Colon (tissue), 2 donors: ENCODE data around the gene GRIK1.
"Not testable (repeated sequence)": the region's sequence is repeated elsewhere in the genome, so short reads cannot be mapped to it uniquely, and the experiment has no call there.

ENCODE experiments used
- FAIRE-seq: peaks from 2 replicates; lab custom pipeline; 2012; peaks lifted over from hg19 to GRCh38; lab: Jason Lieb, UNC
- donor health status: control.
- donor health status: control.

The GRIK1 gene

GRCh38 chr21:29606613-29607012 is 333.2 kb downstream of the GRIK1 start:
- FAIRE-seq, result no peak

GRCh38 chr21:29605219-29605618 is 334.6 kb downstream of the GRIK1 start:
- FAIRE-seq, result not testable (repeated sequence)

GRCh38 chr21:29604076-29604475 is 335.7 kb downstream of the GRIK1 start:
- no peak for FAIRE-seq

- FAIRE-seq, result no peak
Measured at GRCh38 chr21:29601047-29601446, 338.7 kb downstream of the GRIK1 start.

DNA sequence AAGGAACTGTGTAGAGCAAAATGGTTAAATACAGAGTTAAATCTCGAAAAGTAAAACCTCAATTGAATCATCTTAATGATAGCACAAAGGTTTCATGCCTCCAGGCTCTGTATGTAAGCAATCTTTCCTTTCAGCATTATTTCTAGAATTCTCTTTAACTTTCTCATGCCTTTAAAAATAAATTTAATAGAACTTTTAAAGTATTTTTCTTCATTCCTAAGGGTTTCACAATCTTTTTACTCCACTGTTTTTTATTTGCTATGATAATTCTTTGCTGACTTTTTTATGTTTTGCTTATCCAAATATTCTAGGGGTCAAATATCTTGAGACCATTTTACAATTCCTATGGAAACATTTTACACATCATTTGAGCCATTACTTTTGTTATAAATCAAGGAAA is 353.1 kb downstream of the GRIK1 start:
- no peak for FAIRE-seq

GRCh38 chr21:29585462-29585861 is 354.3 kb downstream of the GRIK1 start:
- no peak for FAIRE-seq

- FAIRE-seq, result no peak
Measured at GRCh38 chr21:29583424-29583924, 356.3 kb downstream of the GRIK1 start.

GRCh38 chr21:29582855-29583254 is 356.9 kb downstream of the GRIK1 start:
- FAIRE-seq, result no peak

GRCh38 chr21:29581393-29581792 is 358.4 kb downstream of the GRIK1 start:
- no peak for FAIRE-seq

DNA sequence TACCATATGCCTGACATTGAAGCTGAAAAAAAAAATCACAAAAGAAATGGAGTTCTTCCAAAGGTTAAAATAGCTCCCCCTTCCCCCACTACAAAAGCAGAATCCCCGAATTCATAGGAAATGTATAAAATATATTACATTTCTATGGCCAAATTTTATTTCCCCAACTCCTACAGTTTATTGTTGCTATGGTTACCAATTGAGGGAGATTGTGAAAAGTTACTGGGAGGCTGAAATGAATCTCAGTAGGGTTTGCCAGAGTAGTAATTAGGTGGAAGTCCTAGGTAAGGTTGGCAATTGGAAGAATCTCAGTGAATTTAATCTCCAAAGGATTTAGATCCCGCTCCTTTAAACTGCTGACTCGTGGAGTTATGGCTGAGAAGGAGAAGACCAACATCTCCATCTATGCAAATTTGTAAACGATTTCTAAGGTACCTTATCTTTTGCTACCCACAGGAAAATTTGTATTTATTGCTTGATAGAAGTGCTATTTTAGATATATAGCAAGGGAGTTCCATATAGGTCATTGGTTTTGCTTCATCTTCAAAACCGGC is 359.0 kb downstream of the GRIK1 start:
- FAIRE-seq, result no peak

GRCh38 chr21:29578306-29578705 is 361.5 kb downstream of the GRIK1 start:
- FAIRE-seq, result no peak

DNA sequence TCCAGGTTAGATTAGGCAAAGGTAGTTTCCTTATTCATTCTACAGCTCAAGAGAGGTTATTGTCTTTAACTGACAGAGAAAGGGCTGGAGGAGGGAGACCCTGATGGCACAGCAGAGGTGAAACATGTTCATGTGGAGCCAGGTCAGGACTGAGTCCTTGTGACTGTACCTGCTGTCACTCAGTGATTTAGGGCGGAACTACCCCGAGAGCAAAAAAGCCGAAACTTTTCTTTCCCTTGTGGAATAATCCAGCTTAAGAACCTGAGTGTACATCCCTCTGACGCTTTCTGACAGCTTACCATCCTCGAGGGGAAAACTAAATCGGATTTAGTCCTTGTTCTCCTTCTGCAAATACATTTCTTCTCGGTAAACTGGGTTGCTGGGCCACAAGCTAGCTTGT is 367.8 kb downstream of the GRIK1 start:
- no peak for FAIRE-seq

DNA sequence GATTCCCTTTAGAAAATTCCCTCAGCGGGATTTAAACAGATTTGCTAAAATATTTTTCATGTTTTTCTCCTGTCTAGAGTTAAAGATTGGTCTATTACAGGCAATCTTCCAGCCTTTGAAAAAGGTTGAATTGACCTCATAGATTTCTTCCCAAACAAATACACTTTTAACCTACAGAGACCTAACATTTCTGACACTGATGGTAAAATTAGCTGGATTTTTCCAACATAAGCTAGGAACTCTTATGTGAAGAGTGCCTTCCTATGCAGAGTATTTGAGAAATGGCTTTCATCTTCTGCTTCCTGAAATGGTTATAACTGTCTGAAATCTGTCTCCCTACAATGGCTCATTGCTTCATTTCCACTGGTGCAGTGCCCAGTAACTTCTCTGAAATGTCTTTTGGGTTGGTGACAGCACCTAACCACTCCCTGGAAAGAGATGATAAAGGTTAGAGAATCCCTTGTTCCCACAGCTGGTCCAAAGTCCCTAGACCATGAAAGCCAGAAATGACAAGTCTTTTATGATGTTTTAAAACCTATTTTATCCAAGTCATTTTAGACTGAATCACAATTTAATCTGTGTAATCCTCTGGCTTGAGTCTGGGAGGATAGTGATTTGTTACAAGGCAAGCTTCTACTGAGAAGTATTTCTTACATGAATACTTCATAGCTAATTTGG is 371.6 kb downstream of the GRIK1 start:
- FAIRE-seq, result no peak

- FAIRE-seq, result no peak
Measured at GRCh38 chr21:29557931-29558725, 381.7 kb downstream of the GRIK1 start.

DNA sequence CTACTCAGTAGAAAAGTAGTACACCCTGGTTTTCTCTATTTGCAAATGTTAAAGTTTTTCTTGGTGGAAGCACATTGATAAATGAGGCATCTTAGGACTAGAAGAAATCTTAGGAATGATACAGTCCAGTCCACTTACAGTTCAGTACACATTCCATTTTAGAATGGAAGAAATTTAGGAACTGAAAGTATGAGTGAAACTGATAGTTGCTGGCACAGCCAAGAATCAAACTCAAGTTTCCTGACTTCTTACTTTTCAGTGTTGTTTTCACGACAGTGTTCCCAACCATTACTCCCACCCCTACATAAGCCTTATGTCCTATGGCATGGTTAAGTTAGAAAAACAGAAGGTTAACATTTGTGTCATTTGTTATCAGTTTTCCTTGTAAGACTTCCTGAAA is 382.6 kb downstream of the GRIK1 start:
- FAIRE-seq, result no peak

- FAIRE-seq, result no peak
Measured at GRCh38 chr21:29555601-29556000, 384.2 kb downstream of the GRIK1 start.

DNA sequence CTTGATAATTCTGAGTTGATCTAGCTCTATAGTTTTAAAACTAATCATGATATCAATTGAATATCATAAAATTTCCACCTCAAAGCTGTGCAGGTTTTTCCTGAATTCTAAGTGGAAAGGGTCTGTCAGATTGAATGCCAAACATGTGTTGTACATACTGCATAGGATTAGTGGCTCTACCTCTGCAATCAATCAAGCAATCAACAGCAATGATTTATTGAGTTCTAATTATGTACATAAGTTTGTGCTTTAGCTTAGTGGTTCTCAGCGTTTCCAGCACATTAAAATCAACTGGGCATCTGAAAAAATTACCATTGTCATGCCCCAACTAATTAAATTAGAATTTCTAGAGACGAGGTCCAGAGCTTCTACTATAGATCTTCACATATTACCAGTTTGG is 389.6 kb downstream of the GRIK1 start:
- no peak for FAIRE-seq

DNA sequence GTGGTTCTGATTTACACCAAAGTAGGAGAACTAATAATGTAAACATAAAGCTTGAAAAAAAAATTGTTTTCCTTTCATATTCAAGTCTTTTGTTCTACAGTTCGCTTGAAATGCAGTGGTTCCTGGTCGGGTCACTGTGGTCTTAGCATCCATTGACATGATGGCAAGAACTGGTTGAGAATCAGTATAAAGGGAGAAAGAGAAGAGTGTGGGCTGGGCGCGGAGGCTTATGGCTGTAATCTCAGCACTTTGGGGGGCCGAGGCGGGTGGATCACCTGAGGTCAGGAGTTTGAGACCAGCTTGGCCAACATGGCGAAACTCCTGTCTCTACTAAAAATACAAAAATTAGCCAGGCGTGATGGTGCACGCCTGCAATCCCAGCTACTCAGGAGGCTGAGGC is 390.2 kb downstream of the GRIK1 start:
- FAIRE-seq, result no peak

DNA sequence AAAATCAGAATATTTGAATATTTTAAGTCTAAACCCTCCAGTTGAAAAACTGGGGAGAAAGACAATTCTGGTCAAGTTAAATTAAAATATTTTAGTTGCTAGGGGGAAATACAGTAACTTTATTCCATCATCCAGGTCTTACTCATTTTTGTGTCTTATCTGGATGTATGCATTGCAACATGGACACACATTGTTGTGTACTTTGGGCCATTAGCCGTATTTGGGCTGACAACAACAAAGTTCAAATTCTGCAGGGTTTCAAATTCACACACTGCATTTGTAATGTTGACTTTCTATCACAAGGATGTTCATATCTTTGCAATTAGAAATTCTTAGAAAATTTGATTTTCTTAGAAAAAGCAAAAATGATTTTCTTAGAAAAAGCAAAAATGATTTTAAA is 391.8 kb downstream of the GRIK1 start:
- no peak for FAIRE-seq

GRCh38 chr21:29546071-29546470 is 393.7 kb downstream of the GRIK1 start:
- FAIRE-seq, result no peak

GRCh38 chr21:29540289-29540688 is 399.5 kb downstream of the GRIK1 start:
- no peak for FAIRE-seq

GRCh38 chr21:29538115-29538514 is 401.7 kb downstream of the GRIK1 start:
- no peak for FAIRE-seq

DNA sequence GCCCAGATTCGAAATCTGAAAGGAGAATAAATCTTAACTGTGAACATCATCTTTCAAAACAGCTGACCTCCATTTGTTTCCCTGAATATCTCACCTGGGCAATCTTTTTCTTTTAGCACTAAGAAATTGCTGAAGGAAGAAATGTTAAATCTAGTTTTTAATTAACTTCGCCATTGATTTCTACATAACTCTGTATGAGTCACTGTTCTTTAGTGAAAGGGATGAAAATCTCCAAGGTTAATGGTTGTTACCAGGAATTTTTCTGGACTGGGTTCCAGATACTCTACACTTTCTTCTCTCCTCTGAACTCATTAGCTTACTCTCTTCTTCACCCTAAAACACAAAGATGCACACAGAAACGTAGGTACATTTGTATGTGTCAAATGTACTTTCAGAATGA is 405.3 kb downstream of the GRIK1 start:
- no peak for FAIRE-seq
